Astrocyte (in vitro differentiated cells and primary cell): ENCODE measurements around the gene DUSP8. TPM values are rescaled to one million over a fixed set of nuclear protein-coding genes. Genes with fewer than 3 reads are reported as not detected.

Source experiments
- DNase-seq: peaks from one replicate; pipeline ENCODE4 v3.0.0-alpha.2; 2010; ENCODE audit warnings: low read depth
- FAIRE-seq: peaks from 2 replicates; lab custom pipeline; 2011; peaks lifted over from hg19 to GRCh38; lab: Jason Lieb, UNC
- H2AFZ ChIP-seq: 2 replicates; pipeline ENCODE4 v1.6.0; 2012; ENCODE audit warnings: low read depth, low read length, inconsistent platforms
- H3K27ac ChIP-seq: 2 replicates; pipeline ENCODE4 v1.5.1; 2011; ENCODE audit warnings: low read depth, low read length, inconsistent platforms
- H3K27me3 ChIP-seq: 2 replicates; pipeline ENCODE4 v1.6.0; 2011; ENCODE audit warnings: low read length, inconsistent platforms; ENCODE audit not compliant: insufficient read depth
- H3K36me3 ChIP-seq: 2 replicates; pipeline ENCODE4 v1.5.1; 2011; ENCODE audit warnings: low read length, inconsistent platforms; ENCODE audit not compliant: insufficient read depth
- H3K4me1 ChIP-seq: 2 replicates; pipeline ENCODE4 v1.5.1; 2011; ENCODE audit warnings: low read length, inconsistent platforms; ENCODE audit not compliant: insufficient read depth
- H3K4me2 ChIP-seq: 2 replicates; pipeline ENCODE4 v1.6.0; 2012; ENCODE audit warnings: low read length, inconsistent platforms
- H3K4me3 ChIP-seq: 2 replicates; pipeline ENCODE4 v1.5.1; 2011; ENCODE audit warnings: low read depth, mild to moderate bottlenecking, low read length, inconsistent platforms; ENCODE audit not compliant: insufficient read depth
- H3K79me2 ChIP-seq: 2 replicates; pipeline ENCODE4 v1.6.0; 2012; ENCODE audit warnings: mild to moderate bottlenecking, low read length, inconsistent platforms; ENCODE audit not compliant: insufficient read depth
- H3K9ac ChIP-seq: 2 replicates; pipeline ENCODE4 v1.6.0; 2012; ENCODE audit warnings: mild to moderate bottlenecking, low read length, inconsistent platforms
- H3K9me3 ChIP-seq: 2 replicates; pipeline ENCODE4 v1.5.1; 2012; ENCODE audit warnings: low read depth, mild to moderate bottlenecking, low read length, inconsistent platforms; ENCODE audit not compliant: insufficient read depth
- H4K20me1 ChIP-seq: 2 replicates; pipeline ENCODE4 v1.6.0; 2012; ENCODE audit warnings: low read length, inconsistent platforms; ENCODE audit not compliant: insufficient read depth
- H3K27ac Mint-ChIP-seq: one replicate; pipeline ENCODE4 v1.8.0; 2021; ENCODE audit warnings: mild to moderate bottlenecking, mixed read lengths; ENCODE audit not compliant: unreplicated experiment
- H3K27me3 Mint-ChIP-seq: one replicate; pipeline ENCODE4 v1.8.0; 2021; ENCODE audit warnings: low read depth, mixed read lengths; ENCODE audit not compliant: unreplicated experiment
- H3K36me3 Mint-ChIP-seq: one replicate; pipeline ENCODE4 v1.8.0; 2021; ENCODE audit warnings: low read depth, mixed read lengths; ENCODE audit not compliant: unreplicated experiment
- H3K4me1 Mint-ChIP-seq: one replicate; pipeline ENCODE4 v1.8.0; 2021; ENCODE audit warnings: low read depth, mixed read lengths; ENCODE audit not compliant: unreplicated experiment
- H3K4me3 Mint-ChIP-seq: one replicate; pipeline ENCODE4 v1.8.0; 2021; ENCODE audit warnings: mild to moderate bottlenecking, moderate library complexity, mixed read lengths; ENCODE audit not compliant: unreplicated experiment
- H3K9me3 Mint-ChIP-seq: one replicate; pipeline ENCODE4 v1.8.0; 2021; ENCODE audit warnings: mild to moderate bottlenecking, mixed read lengths; ENCODE audit not compliant: unreplicated experiment
- EZH2 ChIP-seq: IDR thresholded peaks from 2 replicates; pipeline ENCODE4 v1.6.1; 2012; ENCODE audit warnings: mild to moderate bottlenecking, low read length, inconsistent platforms; ENCODE audit not compliant: insufficient read depth
- total RNA-seq: library from RNA; stranded (reverse); gene quantifications from 2 replicates; pipeline ENCODE4 v1.2.1, GENCODE V29; 2021
- TF ChIP-seq, protein P1 (sequence below): IDR thresholded peaks from 2 replicates; pipeline ENCODE4 v1.5.1; 2011; ENCODE audit warnings: low read depth, mild to moderate bottlenecking, inconsistent platforms, low read length, moderate library complexity; ENCODE audit not compliant: insufficient read depth

The DUSP8 gene
- total RNA-seq, 1 donor from 2014 or later: 14.8 TPM

DNA sequence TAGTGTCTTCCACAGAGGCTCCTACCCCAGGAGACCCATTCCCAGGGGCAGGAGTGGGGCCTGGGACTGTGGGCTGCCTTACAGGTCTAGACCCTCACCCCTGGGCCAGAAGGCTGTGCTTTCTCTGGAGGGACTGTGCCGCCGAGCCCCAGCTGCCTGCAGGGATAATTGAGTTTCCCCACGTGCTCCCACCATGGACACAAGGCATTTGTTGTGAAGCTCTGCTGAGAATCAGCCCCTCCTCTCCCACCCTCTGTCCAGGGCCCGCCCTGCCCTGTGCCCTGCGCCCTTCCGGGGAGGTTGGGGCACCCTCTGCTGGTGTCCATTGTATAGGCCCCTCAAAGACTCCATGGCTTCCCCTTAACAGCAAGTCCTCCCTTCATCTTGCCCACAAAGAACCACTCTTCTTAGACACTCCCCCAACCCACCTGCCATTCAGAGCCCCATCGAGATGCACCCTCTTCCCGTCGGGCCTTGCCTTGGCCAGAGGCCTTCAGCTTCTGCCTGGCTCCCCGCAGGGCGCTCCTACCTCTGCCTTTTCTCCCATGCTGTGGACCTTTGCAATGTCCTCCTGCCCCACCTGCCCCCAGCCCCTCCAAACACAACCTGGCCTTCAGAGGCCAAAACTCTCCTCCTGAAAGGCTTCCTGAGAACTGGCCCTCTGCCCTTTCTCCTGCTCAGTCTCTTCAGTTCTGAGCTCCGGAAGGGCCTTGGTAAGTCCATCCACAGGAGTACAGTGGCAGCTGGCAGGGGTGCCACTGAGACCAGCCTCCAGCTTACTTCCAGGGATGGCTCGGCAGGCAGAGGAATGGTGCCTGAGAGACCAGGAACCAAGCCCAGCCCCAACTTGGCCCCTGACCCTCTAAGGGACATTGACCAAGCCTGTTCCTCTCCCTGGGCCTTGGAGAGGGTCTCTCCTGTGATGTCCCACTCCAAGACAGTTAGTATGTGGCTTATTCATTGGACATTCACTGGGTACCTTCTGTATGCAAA is 22.4 kb downstream of the DUSP8 start:
- no peaks in the 10 kb centered on the region for H3K4me1 Mint-ChIP-seq
- no peaks in the 10 kb centered on the region for H3K9me3 Mint-ChIP-seq

DNA sequence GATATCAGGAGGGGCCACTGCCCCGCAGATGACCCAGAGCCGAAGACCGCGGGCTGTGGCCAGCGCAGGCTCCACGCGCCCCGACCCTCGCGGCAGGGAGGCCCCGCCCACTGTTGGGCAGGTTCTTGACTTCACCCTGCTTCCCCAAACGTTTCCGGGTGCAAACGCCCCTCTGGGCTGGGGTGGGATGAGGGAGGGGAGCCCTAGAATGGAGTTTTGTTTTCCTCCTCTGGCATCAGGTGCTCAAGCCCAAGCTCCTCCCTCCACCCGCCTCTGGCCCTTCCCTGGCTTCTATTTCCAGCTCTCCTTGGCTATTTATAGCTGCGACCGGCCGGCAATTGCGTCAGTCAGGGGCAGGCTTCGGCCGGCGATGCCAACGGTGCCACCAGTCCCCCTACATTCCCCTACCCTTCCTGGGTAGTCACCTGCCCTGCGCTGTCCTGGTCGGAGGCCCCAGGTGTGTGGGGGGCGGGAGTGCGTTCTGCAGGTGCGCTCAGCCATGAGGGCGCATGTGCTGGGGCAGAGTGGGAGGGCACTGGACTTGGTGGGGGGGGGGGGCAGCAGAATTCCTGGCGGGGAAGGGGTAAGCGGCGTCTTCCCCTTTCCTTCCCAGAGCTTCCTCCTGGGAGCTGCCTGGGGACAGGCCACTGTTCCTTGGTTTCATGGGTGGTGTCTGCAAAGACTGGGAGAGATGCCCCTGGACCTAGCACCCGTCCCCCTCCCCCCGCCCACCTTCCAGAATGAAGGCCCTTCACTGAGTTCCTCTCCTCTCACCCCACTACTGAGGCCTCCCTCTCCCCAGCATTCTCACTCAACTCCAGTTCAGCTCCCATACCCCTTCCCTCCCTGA is 23.6 kb downstream of the DUSP8 start:
- no peak overlapping the region for H3K27ac ChIP-seq

More for the DNA sequence above, 22.4 kb downstream of the DUSP8 start:
- no peaks in the 10 kb centered on the region for H3K9me3 ChIP-seq
- DNase-seq (no peak), FAIRE-seq (no peak)
- no peak overlapping the region for H3K4me3 ChIP-seq
- no peak overlapping the region for H3K9ac ChIP-seq
- H3K36me3 ChIP-seq: no peaks in the 10 kb centered on the region
- H3K79me2 ChIP-seq: no peaks in the 10 kb centered on the region
- peaks cover 23% of the 10 kb centered on the region for H3K27me3 ChIP-seq
- Mint-ChIP-seq H3K27ac (peak overlapping the region; percentile 58), H3K36me3 (peaks cover 4% of the 10 kb centered on the region), H3K4me3 (no peak overlapping the region), H3K27me3 (peaks cover 38% of the 10 kb centered on the region)
- H3K4me1 ChIP-seq: no peaks in the 10 kb centered on the region
- TF ChIP-seq, protein P1, sequence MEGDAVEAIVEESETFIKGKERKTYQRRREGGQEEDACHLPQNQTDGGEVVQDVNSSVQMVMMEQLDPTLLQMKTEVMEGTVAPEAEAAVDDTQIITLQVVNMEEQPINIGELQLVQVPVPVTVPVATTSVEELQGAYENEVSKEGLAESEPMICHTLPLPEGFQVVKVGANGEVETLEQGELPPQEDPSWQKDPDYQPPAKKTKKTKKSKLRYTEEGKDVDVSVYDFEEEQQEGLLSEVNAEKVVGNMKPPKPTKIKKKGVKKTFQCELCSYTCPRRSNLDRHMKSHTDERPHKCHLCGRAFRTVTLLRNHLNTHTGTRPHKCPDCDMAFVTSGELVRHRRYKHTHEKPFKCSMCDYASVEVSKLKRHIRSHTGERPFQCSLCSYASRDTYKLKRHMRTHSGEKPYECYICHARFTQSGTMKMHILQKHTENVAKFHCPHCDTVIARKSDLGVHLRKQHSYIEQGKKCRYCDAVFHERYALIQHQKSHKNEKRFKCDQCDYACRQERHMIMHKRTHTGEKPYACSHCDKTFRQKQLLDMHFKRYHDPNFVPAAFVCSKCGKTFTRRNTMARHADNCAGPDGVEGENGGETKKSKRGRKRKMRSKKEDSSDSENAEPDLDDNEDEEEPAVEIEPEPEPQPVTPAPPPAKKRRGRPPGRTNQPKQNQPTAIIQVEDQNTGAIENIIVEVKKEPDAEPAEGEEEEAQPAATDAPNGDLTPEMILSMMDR: no peak
- TF ChIP-seq EZH2: no peak
- H3K4me2 ChIP-seq: no peak overlapping the region
- H3K27ac ChIP-seq: no peak overlapping the region
- peaks cover 4% of the 10 kb centered on the region for H4K20me1 ChIP-seq
- no peak overlapping the region for H2AFZ ChIP-seq

More for the DNA sequence above, 23.6 kb downstream of the DUSP8 start:
- Histone ChIP-seq H3K9me3 (no peaks in the 10 kb centered on the region), H2AFZ (no peak overlapping the region), H3K4me2 (peak overlapping the region; percentile 58), H4K20me1 (no peaks in the 10 kb centered on the region), H3K27me3 (peaks cover 27% of the 10 kb centered on the region), H3K4me3 (no peak overlapping the region), H3K4me1 (no peaks in the 10 kb centered on the region), H3K9ac (no peak overlapping the region), H3K79me2 (no peaks in the 10 kb centered on the region), H3K36me3 (no peaks in the 10 kb centered on the region)
- H3K9me3 Mint-ChIP-seq: no peaks in the 10 kb centered on the region
- peak overlapping the region; percentile 59 for H3K27ac Mint-ChIP-seq
- H3K27me3 Mint-ChIP-seq: peaks cover 41% of the 10 kb centered on the region
- H3K4me1 Mint-ChIP-seq: no peaks in the 10 kb centered on the region
- H3K4me3 Mint-ChIP-seq: no peak overlapping the region
- FAIRE-seq (no peak), DNase-seq (peak; percentile 25)
- TF ChIP-seq EZH2: no peak
- TF ChIP-seq, protein P1: no peak
- peaks cover 3% of the 10 kb centered on the region for H3K36me3 Mint-ChIP-seq
